Measurements from ENCODE around the gene TM4SF4. TPM values are rescaled to one million over a fixed set of nuclear protein-coding genes. Genes with fewer than 3 reads are reported as not detected.

The TM4SF4 gene
- total RNA-seq, 2 experiments from 2014 or later, result not detected

GRCh38 chr3:149490260-149490971 lies 15.9 kb downstream of the TM4SF4 start:
- Mint-ChIP-seq H3K4me3 (no peak overlapping the region), H3K27me3 (peaks cover 20% of the 10 kb centered on the region), H3K4me1 (no peaks in the 10 kb centered on the region), H3K36me3 (ENCODE audit: low read depth) (no peaks in the 10 kb centered on the region), H3K27ac (no peak overlapping the region), H3K9me3 (ENCODE audit: low read depth) (no peaks in the 10 kb centered on the region)
- CTCF ChIA-PET, result interaction anchor here (0.8 kb wide), 1 partner anchor 319 kb away, joined by 3 read pairs; no protein-coding TSS in a partner anchor
- no peak for DNase-seq
- POLR2A ChIA-PET, result no interaction called here
- intact Hi-C loops (cut with DNase I, micrococcal nuclease), result loop anchor here in 1 of 2 experiments (5.0 kb wide), 1 partner anchor 282 kb away; no protein-coding TSS in a partner anchor
- no peak for ATAC-seq

- ATAC-seq, result no peak
- Mint-ChIP-seq H3K27me3 (peaks cover 25% of the 10 kb centered on the region), H3K9me3 (ENCODE audit: low read depth) (no peaks in the 10 kb centered on the region), H3K27ac (no peak overlapping the region), H3K4me1 (no peaks in the 10 kb centered on the region), H3K4me3 (no peak overlapping the region), H3K36me3 (ENCODE audit: low read depth) (no peaks in the 10 kb centered on the region)
- DNase-seq, result no peak
- intact Hi-C loops (cut with DNase I, micrococcal nuclease), result loop anchor here in 1 of 2 experiments (1.0 to 5.0 kb wide), 2 partner anchors 259 to 279 kb away; partner anchors contain the start of gene COMMD2
- CTCF ChIA-PET, result interaction anchor here (0.6 to 1.1 kb wide), 6 partner anchors 10 to 278 kb away, joined by 3 to 4 read pairs (median 3); no protein-coding TSS in a partner anchor
- POLR2A ChIA-PET, result no interaction called here
These were observed 19.0 kb downstream of the TM4SF4 start for GRCh38 chr3:149493315-149494021.

- ChIA-PET CTCF (interaction anchor here (0.7 to 1.3 kb wide), 8 partner anchors 8 to 286 kb away, joined by 3 to 4 read pairs (median 3); no protein-coding TSS in a partner anchor), POLR2A (no interaction called here)
These were observed 19.7 kb downstream of the TM4SF4 start for GRCh38 chr3:149494022-149494758.

GRCh38 chr3:149494759-149495580 lies 20.5 kb downstream of the TM4SF4 start:
- Mint-ChIP-seq H3K36me3 (ENCODE audit: low read depth) (no peaks in the 10 kb centered on the region), H3K4me1 (no peaks in the 10 kb centered on the region), H3K4me3 (no peak overlapping the region), H3K27me3 (peaks cover 24% of the 10 kb centered on the region), H3K27ac (no peak overlapping the region), H3K9me3 (ENCODE audit: low read depth) (no peaks in the 10 kb centered on the region)
- CTCF ChIA-PET, result interaction anchor here (0.7 to 1.3 kb wide), 5 partner anchors 9 to 285 kb away, joined by 3 to 4 read pairs (median 4); no protein-coding TSS in a partner anchor
- POLR2A ChIA-PET, result no interaction called here
- ATAC-seq (peak; percentile 91), DNase-seq (no peak)
- intact Hi-C loops (cut with DNase I, micrococcal nuclease), result loop anchor here in 1 of 2 experiments (1.0 to 5.0 kb wide), 2 partner anchors 257 to 277 kb away; partner anchors contain the start of gene COMMD2

More at GRCh38 chr3:149494022-149494758, 19.7 kb downstream of the TM4SF4 start:
- intact Hi-C loops (cut with DNase I, micrococcal nuclease), result loop anchor here in 1 of 2 experiments (1.0 to 5.0 kb wide), 2 partner anchors 258 to 278 kb away; partner anchors contain the start of gene COMMD2
- no peaks in the 10 kb centered on the region for H3K9me3 Mint-ChIP-seq (ENCODE audit: low read depth)
- H3K27me3 Mint-ChIP-seq, result peaks cover 25% of the 10 kb centered on the region
- no peak for ATAC-seq
- peak; percentile 67 for DNase-seq
- no peak overlapping the region for H3K27ac Mint-ChIP-seq
- H3K4me1 Mint-ChIP-seq, result no peaks in the 10 kb centered on the region
- no peak overlapping the region for H3K4me3 Mint-ChIP-seq
- no peaks in the 10 kb centered on the region for H3K36me3 Mint-ChIP-seq (ENCODE audit: low read depth)

GRCh38 chr3:149495581-149496125 lies 21.2 kb downstream of the TM4SF4 start:
- Mint-ChIP-seq H3K27ac (no peak overlapping the region), H3K36me3 (ENCODE audit: low read depth) (no peaks in the 10 kb centered on the region), H3K9me3 (ENCODE audit: low read depth) (no peaks in the 10 kb centered on the region), H3K4me1 (no peaks in the 10 kb centered on the region), H3K4me3 (no peak overlapping the region), H3K27me3 (peaks cover 20% of the 10 kb centered on the region)
- ATAC-seq (no peak), DNase-seq (no peak)
- ChIA-PET POLR2A (no interaction called here), CTCF (interaction anchor here (1.1 to 1.3 kb wide), 2 partner anchors 73 to 276 kb away, joined by 4 read pairs; no protein-coding TSS in a partner anchor)
- intact Hi-C loops (cut with DNase I, micrococcal nuclease), result no loop called here

- no peaks in the 10 kb centered on the region for H3K9me3 Mint-ChIP-seq (ENCODE audit: low read depth)
- ChIA-PET CTCF (interaction anchor here (1.5 to 1.6 kb wide), 2 partner anchors 13 to 311 kb away, joined by 3 to 4 read pairs; no protein-coding TSS in a partner anchor), POLR2A (no interaction called here)
- no peaks in the 10 kb centered on the region for H3K36me3 Mint-ChIP-seq (ENCODE audit: low read depth)
- DNase-seq (no peak), ATAC-seq (no peak)
- H3K4me1 Mint-ChIP-seq, result no peaks in the 10 kb centered on the region
- H3K4me3 Mint-ChIP-seq, result no peak overlapping the region
- intact Hi-C loops (cut with DNase I, micrococcal nuclease), result no loop called here
- H3K27ac Mint-ChIP-seq, result no peak overlapping the region
- peaks cover 18% of the 10 kb centered on the region for H3K27me3 Mint-ChIP-seq
These were observed 22.4 kb downstream of the TM4SF4 start for GRCh38 chr3:149496891-149497290.

GRCh38 chr3:149497966-149498670 lies 23.6 kb downstream of the TM4SF4 start:
- DNase-seq (no peak), ATAC-seq (no peak)
- CTCF ChIA-PET, result interaction anchor here (0.7 to 1.6 kb wide), 3 partner anchors 11 to 310 kb away, joined by 3 to 4 read pairs (median 4); no protein-coding TSS in a partner anchor
- no peak overlapping the region for H3K4me3 Mint-ChIP-seq
- H3K27me3 Mint-ChIP-seq, result peaks cover 15% of the 10 kb centered on the region
- intact Hi-C loops (cut with DNase I, micrococcal nuclease), result no loop called here
- H3K36me3 Mint-ChIP-seq (ENCODE audit: low read depth), result no peaks in the 10 kb centered on the region
- no peak overlapping the region for H3K27ac Mint-ChIP-seq
- H3K4me1 Mint-ChIP-seq, result no peaks in the 10 kb centered on the region
- POLR2A ChIA-PET, result no interaction called here
- no peaks in the 10 kb centered on the region for H3K9me3 Mint-ChIP-seq (ENCODE audit: low read depth)

GRCh38 chr3:149501524-149501923 lies 27.0 kb downstream of the TM4SF4 start:
- Mint-ChIP-seq H3K27me3 (peaks cover 7% of the 10 kb centered on the region), H3K4me3 (no peak overlapping the region), H3K9me3 (ENCODE audit: low read depth) (no peaks in the 10 kb centered on the region), H3K36me3 (ENCODE audit: low read depth) (no peaks in the 10 kb centered on the region), H3K4me1 (no peaks in the 10 kb centered on the region), H3K27ac (no peak overlapping the region)
- ChIA-PET POLR2A (no interaction called here), CTCF (interaction anchor here (0.8 to 1.1 kb wide), 2 partner anchors 9 to 11 kb away, joined by 3 to 7 read pairs; no protein-coding TSS in a partner anchor)
- DNase-seq, result no peak
- no peak for ATAC-seq
- intact Hi-C loops (cut with DNase I, micrococcal nuclease), result no loop called here

GRCh38 chr3:149502438-149502837 lies 27.9 kb downstream of the TM4SF4 start:
- CTCF ChIA-PET, result interaction anchor here (1.0 to 1.1 kb wide), 2 partner anchors 8 to 15 kb away, joined by 3 to 5 read pairs; no protein-coding TSS in a partner anchor
- no peak overlapping the region for H3K27ac Mint-ChIP-seq
- POLR2A ChIA-PET, result no interaction called here
- peaks cover under 1% of the 10 kb centered on the region for H3K4me1 Mint-ChIP-seq
- no peaks in the 10 kb centered on the region for H3K9me3 Mint-ChIP-seq (ENCODE audit: low read depth)
- no peak overlapping the region for H3K4me3 Mint-ChIP-seq
- intact Hi-C loops (cut with DNase I, micrococcal nuclease), result no loop called here
- DNase-seq (no peak), ATAC-seq (no peak)
- peaks cover 9% of the 10 kb centered on the region for H3K27me3 Mint-ChIP-seq
- H3K36me3 Mint-ChIP-seq (ENCODE audit: low read depth), result no peaks in the 10 kb centered on the region

GRCh38 chr3:149506540-149506939 lies 32.0 kb downstream of the TM4SF4 start:
- intact Hi-C loops (cut with DNase I, micrococcal nuclease), result no loop called here
- POLR2A ChIA-PET, result no interaction called here
- DNase-seq (no peak), ATAC-seq (no peak)
- peak overlapping the region; percentile 33 for H3K27ac Mint-ChIP-seq
- CTCF ChIA-PET, result interaction anchor here (1.0 kb wide), 1 partner anchor 22 kb away, joined by 3 read pairs; no protein-coding TSS in a partner anchor
- H3K36me3 Mint-ChIP-seq (ENCODE audit: low read depth), result no peaks in the 10 kb centered on the region
- H3K27me3 Mint-ChIP-seq, result peaks cover 12% of the 10 kb centered on the region
- H3K4me1 Mint-ChIP-seq, result peaks cover 10% of the 10 kb centered on the region
- no peaks in the 10 kb centered on the region for H3K9me3 Mint-ChIP-seq (ENCODE audit: low read depth)
- H3K4me3 Mint-ChIP-seq, result no peak overlapping the region
